Adipocyte (in vitro differentiated cells): ENCODE data around the gene PTPN4.

ENCODE experiments used
- DNase-seq: peaks from one replicate; pipeline ENCODE4 v3.0.0-alpha.2; 2015; ENCODE audit warnings: low read depth
- H3K27me3 ChIP-seq: replicated peaks from 2 replicates; pipeline ENCODE4 v1.7.0; 2013; ENCODE audit warnings: mild to moderate bottlenecking, low read length, moderate library complexity; ENCODE audit not compliant: control insufficient read depth, insufficient read depth
- H3K36me3 ChIP-seq: 2 replicates; pipeline ENCODE4 v1.7.0; 2013; ENCODE audit warnings: low read length, mild to moderate bottlenecking, moderate library complexity; ENCODE audit not compliant: control insufficient read depth, insufficient read depth, severe bottlenecking
- H3K4me1 ChIP-seq: 2 replicates; pipeline ENCODE4 v1.7.0; 2013; ENCODE audit warnings: mild to moderate bottlenecking, low read length, moderate library complexity; ENCODE audit not compliant: control insufficient read depth, insufficient read depth
- H3K4me3 ChIP-seq: 2 replicates; pipeline ENCODE4 v1.7.0; 2013; ENCODE audit warnings: mild to moderate bottlenecking, low read length, moderate library complexity
- H3K9ac ChIP-seq: 2 replicates; pipeline ENCODE4 v1.7.0; 2013; ENCODE audit warnings: mild to moderate bottlenecking, low read length, moderate library complexity
- H3K9me3 ChIP-seq: 2 replicates; pipeline ENCODE4 v1.7.0; 2013; ENCODE audit warnings: mild to moderate bottlenecking, low read length, moderate library complexity; ENCODE audit not compliant: control insufficient read depth

The PTPN4 gene

GRCh38 chr2:119721462-119721861 is 38.3 kb upstream of the PTPN4 start:
- Histone ChIP-seq H3K4me3 (no peak overlapping the region), H3K27me3 (peaks cover 18% of the 10 kb centered on the region), H3K9me3 (no peaks in the 10 kb centered on the region), H3K9ac (no peak overlapping the region), H3K36me3 (no peaks in the 10 kb centered on the region), H3K4me1 (peaks cover 16% of the 10 kb centered on the region)
- DNase-seq = no peak

GRCh38 chr2:119721904-119722303 is 37.8 kb upstream of the PTPN4 start:
- peaks cover 14% of the 10 kb centered on the region for H3K27me3 ChIP-seq
- no peaks in the 10 kb centered on the region for H3K36me3 ChIP-seq
- peaks cover 16% of the 10 kb centered on the region for H3K4me1 ChIP-seq
- no peak overlapping the region for H3K9ac ChIP-seq
- no peak for DNase-seq
- H3K9me3 ChIP-seq = no peaks in the 10 kb centered on the region
- H3K4me3 ChIP-seq = no peak overlapping the region

- no peaks in the 10 kb centered on the region for H3K9me3 ChIP-seq
- H3K36me3 ChIP-seq = no peaks in the 10 kb centered on the region
- no peak for DNase-seq
Observed at GRCh38 chr2:119723186-119723585, 36.5 kb upstream of the PTPN4 start.

GRCh38 chr2:119723784-119724467 is 35.8 kb upstream of the PTPN4 start:
- no peak overlapping the region for H3K4me3 ChIP-seq
- no peaks in the 10 kb centered on the region for H3K9me3 ChIP-seq
- H3K9ac ChIP-seq = no peak overlapping the region
- peaks cover 20% of the 10 kb centered on the region for H3K4me1 ChIP-seq
- H3K36me3 ChIP-seq = no peaks in the 10 kb centered on the region
- H3K27me3 ChIP-seq = peaks cover 6% of the 10 kb centered on the region
- no peak for DNase-seq

More at GRCh38 chr2:119723186-119723585, 36.5 kb upstream of the PTPN4 start:
- peaks cover 9% of the 10 kb centered on the region for H3K27me3 ChIP-seq
- no peak overlapping the region for H3K4me3 ChIP-seq
- no peak overlapping the region for H3K9ac ChIP-seq
- peaks cover 20% of the 10 kb centered on the region for H3K4me1 ChIP-seq

- no peak for DNase-seq
- H3K9me3 ChIP-seq = no peaks in the 10 kb centered on the region
- H3K36me3 ChIP-seq = no peaks in the 10 kb centered on the region
- no peak overlapping the region for H3K4me3 ChIP-seq
- peaks cover 20% of the 10 kb centered on the region for H3K4me1 ChIP-seq
- no peak overlapping the region for H3K9ac ChIP-seq
- peaks cover 4% of the 10 kb centered on the region for H3K27me3 ChIP-seq
Observed at GRCh38 chr2:119724656-119725485, 34.9 kb upstream of the PTPN4 start.

- Histone ChIP-seq H3K4me1 (peaks cover 20% of the 10 kb centered on the region), H3K36me3 (no peaks in the 10 kb centered on the region), H3K27me3 (peaks cover 8% of the 10 kb centered on the region), H3K9ac (no peak overlapping the region), H3K4me3 (no peak overlapping the region), H3K9me3 (no peaks in the 10 kb centered on the region)
- DNase-seq = no peak
Observed at GRCh38 chr2:119727493-119727892, 32.2 kb upstream of the PTPN4 start.

GRCh38 chr2:119728421-119728820 is 31.3 kb upstream of the PTPN4 start:
- H3K9me3 ChIP-seq = no peaks in the 10 kb centered on the region
- DNase-seq = no peak
- H3K4me3 ChIP-seq = no peak overlapping the region
- peaks cover 8% of the 10 kb centered on the region for H3K27me3 ChIP-seq
- peaks cover 20% of the 10 kb centered on the region for H3K4me1 ChIP-seq
- no peaks in the 10 kb centered on the region for H3K36me3 ChIP-seq
- H3K9ac ChIP-seq = no peak overlapping the region

- no peak for DNase-seq
Observed at GRCh38 chr2:119730671-119731177, 29.0 kb upstream of the PTPN4 start.

GRCh38 chr2:119731983-119732382 is 27.7 kb upstream of the PTPN4 start:
- H3K36me3 ChIP-seq = no peaks in the 10 kb centered on the region
- H3K27me3 ChIP-seq = peaks cover 11% of the 10 kb centered on the region
- no peak overlapping the region for H3K4me3 ChIP-seq
- no peak overlapping the region for H3K9ac ChIP-seq
- no peak for DNase-seq
- H3K9me3 ChIP-seq = no peaks in the 10 kb centered on the region
- H3K4me1 ChIP-seq = peaks cover 4% of the 10 kb centered on the region

More at GRCh38 chr2:119730671-119731177, 29.0 kb upstream of the PTPN4 start:
- Histone ChIP-seq H3K36me3 (no peaks in the 10 kb centered on the region), H3K4me3 (no peak overlapping the region), H3K9ac (no peak overlapping the region), H3K27me3 (peaks cover 5% of the 10 kb centered on the region), H3K9me3 (no peaks in the 10 kb centered on the region), H3K4me1 (peaks cover 11% of the 10 kb centered on the region)

- Histone ChIP-seq H3K27me3 (peaks cover 15% of the 10 kb centered on the region), H3K4me3 (no peak overlapping the region), H3K36me3 (no peaks in the 10 kb centered on the region), H3K9me3 (no peaks in the 10 kb centered on the region), H3K4me1 (no peaks in the 10 kb centered on the region), H3K9ac (no peak overlapping the region)
- DNase-seq = no peak
Observed at GRCh38 chr2:119732601-119733164, 27.0 kb upstream of the PTPN4 start.

- DNase-seq = no peak
- Histone ChIP-seq H3K9ac (no peak overlapping the region), H3K27me3 (peaks cover 16% of the 10 kb centered on the region), H3K36me3 (no peaks in the 10 kb centered on the region), H3K4me3 (no peak overlapping the region), H3K9me3 (no peaks in the 10 kb centered on the region), H3K4me1 (no peaks in the 10 kb centered on the region)
Observed at GRCh38 chr2:119734047-119734446, 25.7 kb upstream of the PTPN4 start.
